Liver (tissue), 3 donors: ENCODE measurements around the gene CEACAM19.

Source experiments
- ATF3 ChIP-seq: IDR thresholded peaks from 2 replicates; pipeline ENCODE4 v1.6.1; 2016; ENCODE audit warnings: antibody characterized with exemption
- CTCF ChIP-seq: fragments of 150-350 bp; IDR thresholded peaks from 2 replicates; pipeline ENCODE4 v1.5.1; 2017; ENCODE audit warnings: improper control_type of control experiment, low read depth, low read length; ENCODE audit not compliant: missing input control
- FOXA1 ChIP-seq: IDR thresholded peaks from 2 replicates; pipeline ENCODE4 v1.6.1; 2016; ENCODE audit warnings: antibody characterized with exemption
- FOXA2 ChIP-seq: IDR thresholded peaks from 2 replicates; pipeline ENCODE4 v1.6.1; 2016; ENCODE audit warnings: antibody characterized with exemption
- GABPA ChIP-seq, 2 donors: IDR thresholded peaks in 1 of 2; conservative IDR thresholded peaks in 1 of 2; 2 replicates each; pipeline ENCODE4 v1.6.1; 2016; ENCODE audit warnings: antibody characterized with exemption in 2 of 2, mild to moderate bottlenecking in 1 of 2, moderate library complexity in 1 of 2
- HNF4G ChIP-seq: IDR thresholded peaks from 2 replicates; pipeline ENCODE4 v1.6.1; 2016; ENCODE audit warnings: antibody characterized with exemption
- JUND ChIP-seq, 2 donors: IDR thresholded peaks; 2 replicates each; pipeline ENCODE4 v1.6.1; 2016; ENCODE audit warnings: antibody characterized with exemption in 2 of 2
- RXRA ChIP-seq, 2 donors: IDR thresholded peaks; 2 replicates each; pipeline ENCODE4 v1.6.1; 2017 to 2018; ENCODE audit warnings: antibody characterized with exemption in 2 of 2, mild to moderate bottlenecking in 1 of 2
- SP1 ChIP-seq: IDR thresholded peaks from 2 replicates; pipeline ENCODE4 v1.6.1; 2018; ENCODE audit warnings: antibody characterized with exemption, mild to moderate bottlenecking
- TAF1 ChIP-seq: conservative IDR thresholded peaks from 2 replicates; pipeline ENCODE4 v1.6.1; 2016; ENCODE audit warnings: antibody characterized with exemption, mild to moderate bottlenecking
- YY1 ChIP-seq: IDR thresholded peaks from 2 replicates; pipeline ENCODE4 v1.6.1; 2016; ENCODE audit warnings: antibody characterized with exemption, mild to moderate bottlenecking
- TF ChIP-seq, protein P1 (sequence below): IDR thresholded peaks from 2 replicates; pipeline ENCODE4 v1.6.1; 2016; ENCODE audit warnings: antibody characterized with exemption
- TF ChIP-seq, protein P2 (sequence below): IDR thresholded peaks from 2 replicates; pipeline ENCODE4 v1.6.1; 2016; ENCODE audit warnings: antibody characterized with exemption, mild to moderate bottlenecking
- donor health status: healthy.
- donor health status: healthy.

DNA sequence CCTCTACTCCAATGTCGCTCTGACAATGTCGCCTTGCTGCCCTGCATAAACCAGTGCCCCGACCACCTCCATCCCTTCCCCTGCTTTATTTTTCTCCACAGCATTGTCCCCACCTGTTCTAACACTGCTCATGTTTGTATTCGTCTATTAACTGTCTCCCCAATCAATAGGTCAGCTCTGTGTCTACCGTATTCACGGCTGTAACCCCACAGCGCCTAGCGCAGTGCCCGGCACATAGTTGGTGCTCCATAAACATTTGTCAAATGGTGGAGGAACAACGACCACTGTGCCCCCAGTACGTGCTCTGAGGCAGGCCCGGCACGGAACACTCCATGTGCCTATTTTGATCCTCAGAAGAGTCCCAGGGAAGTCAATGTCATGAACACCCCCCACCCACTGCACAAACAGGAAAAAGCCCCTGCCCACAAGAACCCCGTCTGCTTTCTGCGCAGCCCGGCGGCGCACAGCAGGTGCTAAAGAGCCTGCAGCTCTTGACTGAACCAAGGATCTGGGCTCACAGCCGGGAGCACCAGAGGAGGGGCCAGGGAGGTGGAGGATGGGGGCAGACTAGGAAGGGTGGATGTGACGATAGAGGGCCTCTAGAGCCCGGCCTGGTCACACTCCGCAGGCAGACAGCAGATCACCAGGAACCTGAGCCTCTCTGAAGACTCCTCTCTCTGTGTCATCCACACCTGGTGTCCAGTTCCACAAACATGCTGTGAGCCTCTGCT, 25.8 kb downstream of the CEACAM19 start:
- no peak for TF ChIP-seq GABPA (IDR thresholded peaks at IDR 0.05 in 1 of 2, conservative IDR thresholded peaks at IDR 0.05 in 1 of 2)
- no peak for TF ChIP-seq CTCF
- no peak for TF ChIP-seq YY1
- TF ChIP-seq JUND (IDR thresholded peaks at IDR 0.05) = no peak
- no peak for TF ChIP-seq SP1
- no peak for TF ChIP-seq HNF4G
- TF ChIP-seq, protein P1, sequence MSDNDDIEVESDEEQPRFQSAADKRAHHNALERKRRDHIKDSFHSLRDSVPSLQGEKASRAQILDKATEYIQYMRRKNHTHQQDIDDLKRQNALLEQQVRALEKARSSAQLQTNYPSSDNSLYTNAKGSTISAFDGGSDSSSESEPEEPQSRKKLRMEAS = no peak
- TF ChIP-seq FOXA2 = no peak
- no peak for TF ChIP-seq RXRA (IDR thresholded peaks at IDR 0.05)
- TF ChIP-seq, protein P2, sequence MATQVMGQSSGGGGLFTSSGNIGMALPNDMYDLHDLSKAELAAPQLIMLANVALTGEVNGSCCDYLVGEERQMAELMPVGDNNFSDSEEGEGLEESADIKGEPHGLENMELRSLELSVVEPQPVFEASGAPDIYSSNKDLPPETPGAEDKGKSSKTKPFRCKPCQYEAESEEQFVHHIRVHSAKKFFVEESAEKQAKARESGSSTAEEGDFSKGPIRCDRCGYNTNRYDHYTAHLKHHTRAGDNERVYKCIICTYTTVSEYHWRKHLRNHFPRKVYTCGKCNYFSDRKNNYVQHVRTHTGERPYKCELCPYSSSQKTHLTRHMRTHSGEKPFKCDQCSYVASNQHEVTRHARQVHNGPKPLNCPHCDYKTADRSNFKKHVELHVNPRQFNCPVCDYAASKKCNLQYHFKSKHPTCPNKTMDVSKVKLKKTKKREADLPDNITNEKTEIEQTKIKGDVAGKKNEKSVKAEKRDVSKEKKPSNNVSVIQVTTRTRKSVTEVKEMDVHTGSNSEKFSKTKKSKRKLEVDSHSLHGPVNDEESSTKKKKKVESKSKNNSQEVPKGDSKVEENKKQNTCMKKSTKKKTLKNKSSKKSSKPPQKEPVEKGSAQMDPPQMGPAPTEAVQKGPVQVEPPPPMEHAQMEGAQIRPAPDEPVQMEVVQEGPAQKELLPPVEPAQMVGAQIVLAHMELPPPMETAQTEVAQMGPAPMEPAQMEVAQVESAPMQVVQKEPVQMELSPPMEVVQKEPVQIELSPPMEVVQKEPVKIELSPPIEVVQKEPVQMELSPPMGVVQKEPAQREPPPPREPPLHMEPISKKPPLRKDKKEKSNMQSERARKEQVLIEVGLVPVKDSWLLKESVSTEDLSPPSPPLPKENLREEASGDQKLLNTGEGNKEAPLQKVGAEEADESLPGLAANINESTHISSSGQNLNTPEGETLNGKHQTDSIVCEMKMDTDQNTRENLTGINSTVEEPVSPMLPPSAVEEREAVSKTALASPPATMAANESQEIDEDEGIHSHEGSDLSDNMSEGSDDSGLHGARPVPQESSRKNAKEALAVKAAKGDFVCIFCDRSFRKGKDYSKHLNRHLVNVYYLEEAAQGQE = no peak
- TF ChIP-seq TAF1 = no peak
- no peak for TF ChIP-seq ATF3
- no peak for TF ChIP-seq FOXA1
